NCI-H2107 treated with DMSO at 0.1 percent for 48 hours (cell line): ENCODE data around the gene TERT.
"Not testable (repeated sequence)": the region's sequence is repeated elsewhere in the genome, so short reads cannot be mapped to it uniquely, and the experiment has no call there.

Source experiments
- DNase-seq: peaks from one replicate; lab custom pipeline; 2025; ENCODE audit not compliant: unreplicated experiment; lab: John Stamatoyannopoulos, UW

The TERT gene

GRCh38 chr5:1297243-1297642 lies 2.4 kb upstream of the TERT start:
- DNase-seq = peak; percentile 74

DNA sequence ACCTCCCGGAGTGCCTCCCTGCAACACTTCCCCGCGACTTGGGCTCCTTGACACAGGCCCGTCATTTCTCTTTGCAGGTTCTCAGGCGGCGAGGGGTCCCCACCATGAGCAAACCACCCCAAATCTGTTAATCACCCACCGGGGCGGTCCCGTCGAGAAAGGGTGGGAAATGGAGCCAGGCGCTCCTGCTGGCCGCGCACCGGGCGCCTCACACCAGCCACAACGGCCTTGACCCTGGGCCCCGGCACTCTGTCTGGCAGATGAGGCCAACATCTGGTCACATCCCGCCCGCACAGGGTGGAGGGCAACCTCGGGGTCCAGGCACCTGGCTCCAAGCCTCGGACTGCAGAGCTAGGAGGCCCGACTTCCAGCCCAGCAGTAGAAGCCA lies 776 bp upstream of the TERT start:
- no peak for DNase-seq

- no peak for DNase-seq
Observed at GRCh38 chr5:1294206-1294834, 548 bp downstream of the TERT start.

DNA sequence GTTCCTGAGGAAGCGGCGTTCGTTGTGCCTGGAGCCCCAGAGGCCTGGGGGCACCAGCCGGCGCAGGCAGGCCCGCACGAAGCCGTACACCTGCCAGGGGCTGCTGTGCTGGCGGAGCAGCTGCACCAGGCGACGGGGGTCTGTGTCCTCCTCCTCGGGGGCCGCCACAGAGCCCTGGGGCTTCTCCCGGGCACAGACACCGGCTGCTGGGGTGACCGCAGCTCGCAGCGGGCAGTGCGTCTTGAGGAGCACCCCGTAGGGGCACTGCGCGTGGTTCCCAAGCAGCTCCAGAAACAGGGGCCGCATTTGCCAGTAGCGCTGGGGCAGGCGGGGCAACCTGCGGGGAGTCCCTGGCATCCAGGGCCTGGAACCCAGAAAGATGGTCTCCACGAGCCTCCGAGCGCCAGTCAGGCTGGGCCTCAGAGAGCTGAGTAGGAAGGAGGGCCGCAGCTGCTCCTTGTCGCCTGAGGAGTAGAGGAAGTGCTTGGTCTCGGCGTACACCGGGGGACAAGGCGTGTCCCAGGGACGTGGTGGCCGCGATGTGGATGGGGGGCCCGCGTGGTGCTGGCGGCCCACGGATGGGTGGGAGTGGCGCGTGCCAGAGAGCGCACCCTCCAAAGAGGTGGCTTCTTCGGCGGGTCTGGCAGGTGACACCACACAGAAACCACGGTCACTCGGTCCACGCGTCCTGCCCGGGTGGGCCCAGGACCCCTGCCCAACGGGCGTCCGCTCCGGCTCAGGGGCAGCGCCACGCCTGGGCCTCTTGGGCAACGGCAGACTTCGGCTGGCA lies 1.3 kb downstream of the TERT start:
- no peak for DNase-seq

GRCh38 chr5:1292846-1293415 lies 1.9 kb downstream of the TERT start:
- DNase-seq = no peak

GRCh38 chr5:1292139-1292538 lies 2.7 kb downstream of the TERT start:
- DNase-seq = peak; percentile 19

DNA sequence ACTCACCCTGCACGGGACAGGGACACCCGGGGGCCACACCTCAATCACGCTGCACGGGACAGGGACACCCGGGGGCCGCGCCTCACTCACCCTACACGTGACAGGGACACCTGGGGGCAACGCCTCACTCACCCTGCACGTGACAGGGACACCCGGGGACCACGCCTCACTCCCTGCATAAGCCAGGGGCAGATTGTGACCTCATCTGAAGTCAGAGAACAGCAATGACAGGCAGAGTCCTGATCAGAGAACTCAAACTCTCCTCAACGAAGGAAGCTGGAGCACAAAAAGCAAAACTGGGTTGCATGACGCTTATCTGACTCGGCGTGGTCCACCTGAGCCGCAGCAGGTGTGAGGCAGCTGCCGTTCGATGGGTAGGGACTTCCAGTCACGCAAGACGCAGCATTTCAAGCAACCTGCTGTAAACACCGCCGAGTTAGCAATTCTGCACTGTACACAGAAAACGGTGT lies 3.2 kb downstream of the TERT start:
- peak; percentile 67 for DNase-seq

GRCh38 chr5:1290956-1291355 lies 3.9 kb downstream of the TERT start:
- DNase-seq = not testable (repeated sequence)

- not testable (repeated sequence) for DNase-seq
Observed at GRCh38 chr5:1289559-1289958, 5.3 kb downstream of the TERT start.

DNA sequence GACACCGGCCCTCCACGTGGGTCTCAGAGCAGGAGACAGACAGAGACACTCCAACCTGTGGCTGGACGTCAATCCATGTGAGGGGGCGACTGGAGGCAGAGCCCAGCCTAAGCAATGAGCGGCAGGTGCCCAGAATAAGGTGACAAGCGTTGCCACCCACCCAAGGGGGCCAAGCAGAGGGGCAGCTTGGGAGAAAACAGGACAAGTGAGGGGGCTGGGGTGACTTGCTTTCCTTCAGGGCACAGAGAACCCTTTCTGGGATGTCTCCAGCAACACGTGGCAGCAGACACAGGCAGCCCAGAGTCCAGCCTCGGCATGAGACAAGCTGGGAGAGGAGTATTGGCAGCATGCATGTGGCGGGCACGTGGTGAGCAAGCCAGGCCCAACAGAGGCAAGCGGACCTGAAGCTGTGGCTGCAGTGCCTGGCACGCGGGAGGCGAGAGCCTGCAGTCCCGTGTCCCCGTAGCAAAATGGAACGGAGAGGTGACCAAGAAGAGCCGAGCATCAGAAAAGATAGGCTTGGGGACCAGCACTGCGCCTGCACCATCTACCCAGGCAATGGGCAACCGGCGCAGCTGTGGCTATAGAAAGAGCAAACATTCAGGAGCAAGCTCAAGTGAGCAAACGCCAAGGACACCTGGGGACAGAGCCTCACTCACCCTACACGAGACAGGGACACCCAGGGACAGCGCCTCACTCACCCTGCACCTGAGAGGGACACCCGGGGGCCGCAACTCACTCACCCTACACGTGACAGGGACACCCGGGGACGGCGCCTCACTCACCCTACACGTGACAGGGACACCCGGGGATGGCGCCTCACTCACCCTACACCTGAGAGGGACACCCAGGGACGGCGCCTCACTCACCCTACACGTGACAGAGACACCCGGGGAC lies 6.2 kb downstream of the TERT start:
- DNase-seq = no peak

DNA sequence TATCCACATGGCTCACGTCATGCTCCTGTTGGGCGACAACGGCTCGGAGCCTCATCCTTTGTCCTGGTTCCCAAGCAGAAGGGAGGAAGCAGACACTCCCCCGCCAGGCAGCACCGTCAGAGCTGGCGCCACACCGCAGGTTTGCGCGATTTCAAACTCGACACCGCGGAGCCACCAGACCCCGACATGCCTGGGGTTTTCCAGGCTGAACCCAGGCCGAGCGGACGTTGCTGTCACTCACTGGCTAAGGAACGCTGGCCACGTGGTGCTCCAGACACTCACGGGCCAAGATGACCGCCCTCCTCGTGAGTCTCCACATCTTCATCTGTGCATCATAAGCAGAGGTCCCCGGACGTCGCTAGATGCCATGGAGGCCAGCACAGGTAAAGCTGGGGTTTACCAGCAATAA lies 9.0 kb downstream of the TERT start:
- no peak for DNase-seq

GRCh38 chr5:1285141-1285540 lies 9.7 kb downstream of the TERT start:
- DNase-seq = no peak

- DNase-seq = not testable (repeated sequence)
Observed at GRCh38 chr5:1284336-1284970, 10.4 kb downstream of the TERT start.

GRCh38 chr5:1283729-1284041 lies 11.2 kb downstream of the TERT start:
- DNase-seq = not testable (repeated sequence)

GRCh38 chr5:1282993-1283728 lies 11.7 kb downstream of the TERT start:
- DNase-seq = not testable (repeated sequence)

DNA sequence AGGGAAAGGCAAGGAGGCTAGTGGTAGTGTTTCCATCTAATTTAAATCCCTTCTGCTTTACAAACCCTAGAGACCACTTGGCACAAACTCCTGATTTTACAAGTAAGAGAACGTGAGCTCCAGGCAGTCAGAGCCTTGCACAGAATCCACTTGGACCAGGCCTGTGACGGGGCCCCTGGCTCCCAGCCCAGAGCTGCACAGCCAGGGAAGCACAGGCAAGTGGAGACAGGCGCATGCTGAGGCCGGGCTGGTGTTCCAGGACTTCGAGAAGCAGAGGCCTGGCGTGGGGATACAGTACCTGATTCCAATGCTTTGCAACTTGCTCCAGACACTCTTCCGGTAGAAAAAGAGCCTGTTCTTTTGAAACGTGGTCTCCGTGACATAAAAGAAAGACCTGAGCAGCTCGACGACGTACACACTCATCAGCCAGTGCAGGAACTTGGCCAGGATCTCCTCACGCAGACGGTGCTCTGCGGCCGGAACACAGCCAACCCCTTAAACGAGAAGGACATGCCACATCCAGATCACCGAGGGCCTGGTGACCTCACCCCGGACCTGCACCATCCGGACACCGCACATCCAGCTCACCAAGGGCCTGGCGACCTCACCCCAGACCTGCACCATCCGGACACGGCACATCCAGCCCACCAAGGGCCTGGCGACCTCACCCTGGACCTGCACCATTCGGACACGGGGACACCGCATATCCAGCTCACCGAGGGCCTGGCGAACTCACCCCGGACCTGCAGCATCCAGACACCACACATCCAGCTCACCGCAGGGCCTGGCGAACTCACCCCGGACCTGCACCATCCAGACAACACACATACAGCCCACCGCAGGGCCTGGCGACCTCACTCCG lies 12.5 kb downstream of the TERT start:
- DNase-seq = no peak

GRCh38 chr5:1281038-1281882 lies 13.6 kb downstream of the TERT start:
- DNase-seq = no peak
